ENCODE data around the gene ARL10.

ARL10 gene

DNA sequence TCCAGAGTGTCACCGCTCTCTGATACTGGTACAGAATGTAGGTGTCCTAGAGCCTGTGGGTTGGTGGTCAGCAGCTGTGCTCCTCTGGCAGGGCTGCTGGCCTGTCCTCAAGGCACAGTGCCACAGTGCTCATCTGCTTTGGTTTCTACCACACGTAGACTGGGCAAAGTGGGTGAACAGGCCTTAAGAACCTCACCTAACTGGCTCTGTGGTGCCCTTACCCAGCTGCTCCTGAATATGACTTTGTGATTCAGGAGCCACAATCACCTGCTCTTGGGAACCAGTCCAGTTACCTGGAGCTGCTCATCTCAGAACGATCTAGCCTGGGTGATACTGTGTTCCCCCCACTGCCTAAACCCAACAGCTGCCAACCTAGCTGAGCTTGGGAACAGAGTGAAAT is 16.7 kb downstream of the ARL10 start:
- Histone ChIP-seq H3K27ac (ENCODE audit: low read length) (no peak overlapping the region), H3K9me3 (ENCODE audit: control insufficient read depth, insufficient read depth, low read length) (no peaks in the 10 kb centered on the region), H3K4me3 (ENCODE audit: low read length) (no peak overlapping the region), H3K27me3 (ENCODE audit: control insufficient read depth, insufficient read depth, low read length) (no peaks in the 10 kb centered on the region), H3K36me3 (ENCODE audit: control insufficient read depth, insufficient read depth, low read length) (peaks cover 26% of the 10 kb centered on the region), H3K4me1 (ENCODE audit: control insufficient read depth, insufficient read depth, low read length) (no peaks in the 10 kb centered on the region)
- DNase-seq (ENCODE audit: low read depth, low spot score) = no peak
- no CpG with 5 or more reads among the region's 3 CpGs for WGBS (ENCODE audit: insufficient coverage, insufficient read length)

DNA sequence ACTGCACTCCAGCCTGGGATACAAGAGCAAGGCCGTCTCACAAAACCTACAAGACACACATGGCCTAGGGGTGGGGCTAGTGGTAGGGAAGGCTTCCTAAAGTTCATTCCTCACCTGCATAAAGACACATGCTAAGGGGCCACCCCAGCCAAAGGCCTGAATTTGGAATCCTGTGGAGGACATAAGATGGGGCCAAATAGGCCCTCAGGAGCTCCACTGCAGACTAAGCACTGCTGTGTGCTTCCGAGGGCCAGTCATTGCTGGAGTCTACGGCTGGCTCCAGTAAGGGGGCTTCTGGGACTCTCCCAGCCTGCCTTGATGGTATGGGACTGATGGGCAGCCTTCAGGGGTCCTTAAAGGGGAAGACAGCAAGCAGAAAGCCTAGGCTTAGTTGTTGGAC is 17.4 kb downstream of the ARL10 start:
- DNase-seq (ENCODE audit: low read depth, low spot score) = no peak
- peaks cover 26% of the 10 kb centered on the region for H3K36me3 ChIP-seq (ENCODE audit: control insufficient read depth, insufficient read depth, low read length)
- WGBS (ENCODE audit: insufficient coverage, insufficient read length) = no CpG with 5 or more reads among the region's 3 CpGs

DNA sequence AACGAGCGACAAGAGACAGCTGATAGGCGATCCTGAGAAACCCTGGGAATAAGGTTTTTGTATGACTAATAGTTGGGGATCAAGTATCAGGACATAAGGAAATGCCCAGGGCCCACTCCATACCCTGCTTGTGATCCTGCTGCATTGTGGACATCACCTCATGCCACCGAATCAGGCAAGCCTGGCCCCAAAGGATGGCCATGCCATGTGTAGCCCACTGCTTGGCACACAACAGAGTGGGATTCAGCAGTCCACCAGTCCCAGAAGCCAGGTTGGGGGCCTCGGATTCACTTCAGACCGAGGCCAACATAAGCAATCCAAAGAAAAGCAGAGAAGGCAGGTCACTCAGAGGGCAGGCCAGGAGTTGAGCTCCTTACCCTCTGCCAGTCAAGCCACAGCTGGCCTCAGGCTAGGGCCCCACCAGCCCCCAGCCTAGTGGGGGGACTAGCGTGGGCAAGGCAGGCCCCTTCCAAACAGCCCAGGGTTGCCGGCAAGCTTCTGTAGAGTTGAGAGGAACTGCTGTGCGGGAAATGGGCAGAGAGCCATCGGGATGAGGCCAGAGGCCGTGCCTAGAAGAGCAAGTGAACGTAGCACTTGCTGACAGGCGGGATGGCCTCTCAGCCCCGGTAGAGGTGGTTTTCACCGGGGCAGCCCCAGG is 18.1 kb downstream of the ARL10 start:
- no CpG with 5 or more reads among the region's 15 CpGs for WGBS (ENCODE audit: insufficient coverage, insufficient read length)
- Histone ChIP-seq H3K4me1 (ENCODE audit: control insufficient read depth, insufficient read depth, low read length) (no peaks in the 10 kb centered on the region), H3K4me3 (ENCODE audit: low read length) (no peak overlapping the region), H3K9me3 (ENCODE audit: control insufficient read depth, insufficient read depth, low read length) (no peaks in the 10 kb centered on the region), H3K36me3 (ENCODE audit: control insufficient read depth, insufficient read depth, low read length) (peaks cover 26% of the 10 kb centered on the region), H3K27ac (ENCODE audit: low read length) (no peak overlapping the region), H3K27me3 (ENCODE audit: control insufficient read depth, insufficient read depth, low read length) (no peaks in the 10 kb centered on the region)
- DNase-seq (ENCODE audit: low read depth, low spot score) = no peak

More for the DNA sequence above, 17.4 kb downstream of the ARL10 start:
- Histone ChIP-seq H3K27ac (ENCODE audit: low read length) (no peak overlapping the region), H3K4me3 (ENCODE audit: low read length) (no peak overlapping the region), H3K4me1 (ENCODE audit: control insufficient read depth, insufficient read depth, low read length) (no peaks in the 10 kb centered on the region), H3K27me3 (ENCODE audit: control insufficient read depth, insufficient read depth, low read length) (no peaks in the 10 kb centered on the region), H3K9me3 (ENCODE audit: control insufficient read depth, insufficient read depth, low read length) (no peaks in the 10 kb centered on the region)

DNA sequence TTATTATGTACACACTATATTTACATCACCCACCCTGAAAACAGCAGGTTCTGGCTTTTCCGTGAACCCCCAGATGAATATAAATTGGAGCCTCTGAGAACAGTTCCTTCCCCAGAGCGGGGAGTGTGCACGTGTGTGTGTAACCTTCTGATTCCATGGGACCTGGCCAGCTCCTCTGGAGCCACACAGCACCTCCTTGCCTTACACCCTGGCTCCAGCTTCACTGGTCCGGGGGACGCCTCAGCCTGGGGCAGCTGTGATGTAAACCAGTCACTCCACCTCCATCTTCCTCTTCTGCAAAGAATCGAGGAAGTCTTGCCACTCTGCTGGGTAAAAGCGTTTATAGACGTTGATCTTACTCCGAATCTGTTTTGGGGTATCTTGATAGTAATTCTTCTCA is 18.7 kb downstream of the ARL10 start:
- WGBS (ENCODE audit: insufficient coverage, insufficient read length) = no CpG with 5 or more reads among the region's 9 CpGs

DNA sequence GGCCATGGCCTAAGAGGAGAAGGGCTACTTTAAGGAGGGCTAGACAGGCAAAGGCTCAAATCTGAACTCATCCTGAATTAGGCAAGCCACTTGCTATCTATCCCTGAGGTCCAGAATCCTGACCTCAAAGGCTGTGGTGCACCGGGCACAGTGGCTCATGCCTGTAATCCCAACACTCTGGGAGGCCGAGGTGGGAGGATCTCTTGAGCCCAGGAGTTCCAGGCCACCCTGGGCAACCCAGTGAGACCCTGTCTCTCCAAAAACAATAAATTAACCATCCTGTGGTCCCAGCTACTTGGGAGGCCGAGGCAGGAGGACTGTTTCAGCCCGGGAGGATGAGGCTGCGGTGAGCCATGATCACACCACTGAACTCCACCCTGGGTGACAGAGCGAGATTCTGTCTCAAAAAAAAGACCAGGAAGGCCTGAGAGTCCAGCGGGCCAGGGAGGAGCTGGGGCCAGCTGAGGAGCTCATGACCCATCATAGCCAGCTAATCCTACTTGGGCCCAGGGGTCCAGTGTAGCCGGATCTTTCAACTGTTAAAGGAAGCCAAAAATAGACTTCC is 19.2 kb downstream of the ARL10 start:
- H3K27ac ChIP-seq (ENCODE audit: low read length) = no peak overlapping the region
- H3K4me1 ChIP-seq (ENCODE audit: control insufficient read depth, insufficient read depth, low read length) = no peaks in the 10 kb centered on the region
- no peaks in the 10 kb centered on the region for H3K9me3 ChIP-seq (ENCODE audit: control insufficient read depth, insufficient read depth, low read length)
- peaks cover 26% of the 10 kb centered on the region for H3K36me3 ChIP-seq (ENCODE audit: control insufficient read depth, insufficient read depth, low read length)
- H3K4me3 ChIP-seq (ENCODE audit: low read length) = no peak overlapping the region
- WGBS (ENCODE audit: insufficient coverage, insufficient read length) = no CpG with 5 or more reads among the region's 8 CpGs
- H3K27me3 ChIP-seq (ENCODE audit: control insufficient read depth, insufficient read depth, low read length) = no peaks in the 10 kb centered on the region
- DNase-seq (ENCODE audit: low read depth, low spot score) = no peak

More for the DNA sequence above, 18.7 kb downstream of the ARL10 start:
- H3K36me3 ChIP-seq (ENCODE audit: control insufficient read depth, insufficient read depth, low read length) = peaks cover 26% of the 10 kb centered on the region
- DNase-seq (ENCODE audit: low read depth, low spot score) = no peak
- no peak overlapping the region for H3K4me3 ChIP-seq (ENCODE audit: low read length)
- no peak overlapping the region for H3K27ac ChIP-seq (ENCODE audit: low read length)
- no peaks in the 10 kb centered on the region for H3K27me3 ChIP-seq (ENCODE audit: control insufficient read depth, insufficient read depth, low read length)
- no peaks in the 10 kb centered on the region for H3K4me1 ChIP-seq (ENCODE audit: control insufficient read depth, insufficient read depth, low read length)
- no peaks in the 10 kb centered on the region for H3K9me3 ChIP-seq (ENCODE audit: control insufficient read depth, insufficient read depth, low read length)

DNA sequence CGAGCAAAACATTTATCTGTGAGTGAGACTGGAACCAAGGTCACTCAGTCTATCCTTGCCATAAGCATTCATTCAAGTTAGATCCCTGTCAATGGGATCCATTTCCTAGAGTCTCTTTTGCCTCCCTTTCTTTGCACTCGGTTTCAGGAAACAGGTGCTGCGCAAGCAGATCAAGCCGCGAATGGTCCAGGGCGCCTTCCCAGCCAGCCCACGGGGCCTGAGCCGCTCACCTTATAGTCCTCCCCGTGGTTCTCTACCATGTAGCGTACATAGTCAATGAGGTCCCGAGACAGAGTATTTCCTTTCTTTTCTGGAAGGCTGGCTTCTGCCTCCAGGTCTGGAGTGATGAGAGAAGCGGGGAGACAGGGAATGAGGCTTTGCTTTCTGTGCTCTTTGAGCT is 19.7 kb downstream of the ARL10 start:
- no peaks in the 10 kb centered on the region for H3K9me3 ChIP-seq (ENCODE audit: control insufficient read depth, insufficient read depth, low read length)
- H3K4me3 ChIP-seq (ENCODE audit: low read length) = no peak overlapping the region
- peaks cover 26% of the 10 kb centered on the region for H3K36me3 ChIP-seq (ENCODE audit: control insufficient read depth, insufficient read depth, low read length)
- H3K27me3 ChIP-seq (ENCODE audit: control insufficient read depth, insufficient read depth, low read length) = no peaks in the 10 kb centered on the region
- DNase-seq (ENCODE audit: low read depth, low spot score) = no peak
- no CpG with 5 or more reads among the region's 12 CpGs for WGBS (ENCODE audit: insufficient coverage, insufficient read length)
- no peaks in the 10 kb centered on the region for H3K4me1 ChIP-seq (ENCODE audit: control insufficient read depth, insufficient read depth, low read length)
- H3K27ac ChIP-seq (ENCODE audit: low read length) = no peak overlapping the region

DNA sequence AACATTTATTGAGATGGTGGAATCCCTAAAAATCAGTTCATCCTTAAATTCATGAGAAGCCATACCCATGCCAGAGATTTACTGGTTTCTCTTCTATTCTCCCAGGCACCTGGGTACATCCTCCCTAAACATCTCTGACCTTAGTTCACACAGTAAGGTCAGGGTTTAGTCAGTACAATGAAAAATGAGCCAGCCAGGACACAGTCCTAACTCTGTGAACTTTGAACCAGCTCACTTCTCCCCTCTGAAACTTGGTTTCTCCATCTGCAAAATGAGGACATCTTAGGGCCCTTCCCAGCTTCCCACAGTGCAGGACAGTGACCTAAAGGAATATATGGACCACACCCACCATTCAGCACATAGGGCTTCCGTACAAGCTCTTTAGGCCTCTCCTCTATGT is 21.2 kb downstream of the ARL10 start:
- H3K4me3 ChIP-seq (ENCODE audit: low read length) = no peak overlapping the region

DNA sequence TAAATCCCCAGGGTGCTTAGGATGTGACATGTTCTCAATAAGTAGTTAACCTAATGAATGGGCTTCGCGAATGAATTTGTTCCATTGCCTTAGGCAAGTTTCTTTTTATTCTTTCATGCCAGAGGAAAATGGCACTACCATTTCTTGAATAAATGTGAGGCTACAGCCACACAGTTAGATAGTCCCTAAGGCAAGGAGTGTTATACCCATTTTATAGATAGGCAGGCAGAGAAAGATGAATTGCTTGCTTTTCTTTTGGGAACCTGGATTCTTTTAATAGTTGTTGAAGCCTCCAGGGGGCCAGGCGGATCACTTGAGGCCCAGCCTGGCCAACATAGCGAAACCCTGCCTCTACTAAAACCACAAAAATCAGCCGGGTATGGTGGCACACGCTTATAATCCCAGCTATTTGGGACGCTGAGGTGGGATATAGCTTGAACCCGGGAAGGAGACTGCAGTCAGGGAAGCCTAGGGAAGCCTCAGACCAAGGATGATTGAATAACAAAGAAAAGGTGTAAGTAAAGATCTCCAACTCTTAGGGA is 22.2 kb downstream of the ARL10 start:
- Histone ChIP-seq H3K9me3 (ENCODE audit: control insufficient read depth, insufficient read depth, low read length) (no peaks in the 10 kb centered on the region), H3K36me3 (ENCODE audit: control insufficient read depth, insufficient read depth, low read length) (peaks cover 26% of the 10 kb centered on the region), H3K4me1 (ENCODE audit: control insufficient read depth, insufficient read depth, low read length) (no peaks in the 10 kb centered on the region), H3K27me3 (ENCODE audit: control insufficient read depth, insufficient read depth, low read length) (no peaks in the 10 kb centered on the region), H3K4me3 (ENCODE audit: low read length) (peak overlapping the region; percentile 62; the same call in 1 of the 2 replicates), H3K27ac (ENCODE audit: low read length) (no peak overlapping the region)
- no peak for DNase-seq (ENCODE audit: low read depth, low spot score)
- WGBS (ENCODE audit: insufficient coverage, insufficient read length) = no CpG with 5 or more reads among the region's 8 CpGs

More for the DNA sequence above, 21.2 kb downstream of the ARL10 start:
- H3K4me1 ChIP-seq (ENCODE audit: control insufficient read depth, insufficient read depth, low read length) = no peaks in the 10 kb centered on the region
- no CpG with 5 or more reads among the region's 1 CpG for WGBS (ENCODE audit: insufficient coverage, insufficient read length)
- no peak overlapping the region for H3K27ac ChIP-seq (ENCODE audit: low read length)
- peaks cover 26% of the 10 kb centered on the region for H3K36me3 ChIP-seq (ENCODE audit: control insufficient read depth, insufficient read depth, low read length)
- no peak for DNase-seq (ENCODE audit: low read depth, low spot score)
- no peaks in the 10 kb centered on the region for H3K27me3 ChIP-seq (ENCODE audit: control insufficient read depth, insufficient read depth, low read length)
- H3K9me3 ChIP-seq (ENCODE audit: control insufficient read depth, insufficient read depth, low read length) = no peaks in the 10 kb centered on the region

DNA sequence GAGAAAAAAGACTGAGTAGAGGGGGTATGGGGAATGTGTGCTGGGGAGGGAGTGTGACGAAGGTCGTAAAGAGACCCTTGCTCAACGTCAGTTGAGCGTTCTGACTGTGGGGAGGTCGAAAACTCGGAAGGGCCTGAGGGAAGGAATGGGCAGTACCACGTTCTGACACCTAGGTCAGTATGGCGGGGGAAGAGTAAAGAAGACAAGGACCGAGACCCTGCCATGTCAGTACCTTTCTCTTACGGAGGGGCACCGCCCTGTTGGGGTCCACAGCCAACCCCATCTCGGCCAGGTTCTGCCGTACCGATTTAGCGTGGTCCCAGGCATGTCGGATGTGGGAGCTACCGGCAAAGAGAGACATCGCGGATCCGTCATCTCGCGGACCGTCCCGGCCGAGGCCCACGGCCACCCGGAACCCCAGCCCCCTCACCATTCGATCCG is 22.7 kb downstream of the ARL10 start:
- no peak overlapping the region for H3K27ac ChIP-seq (ENCODE audit: low read length)
- peak overlapping the region; percentile 62 for H3K4me3 ChIP-seq (ENCODE audit: low read length)
- H3K27me3 ChIP-seq (ENCODE audit: control insufficient read depth, insufficient read depth, low read length) = no peaks in the 10 kb centered on the region
- H3K36me3 ChIP-seq (ENCODE audit: control insufficient read depth, insufficient read depth, low read length) = peaks cover 22% of the 10 kb centered on the region
- no peaks in the 10 kb centered on the region for H3K9me3 ChIP-seq (ENCODE audit: control insufficient read depth, insufficient read depth, low read length)
- H3K4me1 ChIP-seq (ENCODE audit: control insufficient read depth, insufficient read depth, low read length) = no peaks in the 10 kb centered on the region
- no peak for DNase-seq (ENCODE audit: low read depth, low spot score)
- no CpG with 5 or more reads among the region's 29 CpGs for WGBS (ENCODE audit: insufficient coverage, insufficient read length)

DNA sequence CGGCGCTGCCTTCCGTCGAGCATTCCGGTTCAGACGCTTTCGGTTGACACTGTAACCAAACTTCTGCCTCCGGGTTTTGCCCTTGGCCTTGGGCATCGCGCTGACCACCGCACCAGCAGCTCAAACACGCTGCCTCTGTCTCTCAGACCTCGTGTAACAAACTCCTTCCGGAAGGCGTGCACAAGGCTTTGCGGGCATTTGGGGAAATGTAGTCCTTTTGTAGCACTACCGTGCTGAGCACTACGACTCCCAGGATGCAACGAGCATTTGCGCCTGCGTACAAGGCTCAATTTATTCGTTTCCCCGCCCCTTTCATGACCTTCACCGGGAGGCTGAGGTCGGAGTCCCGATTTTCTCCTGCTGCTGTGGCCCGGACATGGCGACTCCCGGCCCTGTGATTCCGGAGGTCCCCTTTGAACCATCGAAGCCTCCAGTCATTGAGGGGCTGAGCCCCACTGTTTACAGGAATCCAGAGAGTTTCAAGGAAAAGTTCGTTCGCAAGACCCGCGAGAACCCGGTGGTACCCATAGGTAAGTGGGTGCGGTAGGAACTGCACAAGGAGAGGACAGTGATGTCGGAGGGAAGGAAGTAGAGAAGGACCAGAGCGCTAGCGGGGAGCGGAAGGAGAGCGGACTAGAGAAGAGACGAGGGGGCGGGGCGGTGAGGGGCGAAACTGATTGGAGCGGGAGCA is 23.3 kb downstream of the ARL10 start, which contains the start of the genes HIGD2A and NOP16:
Gene HIGD2A, plus strand, starts transcription at position 308 of the 691 bp plus-strand sequence. Its CDS starts 69 bp downstream, at position 377.
Gene NOP16, minus strand, starts transcription at position 155 of the 691 bp plus-strand sequence. Its CDS starts 59 bp downstream, at position 96.
- peaks cover 16% of the 10 kb centered on the region for H3K36me3 ChIP-seq (ENCODE audit: control insufficient read depth, insufficient read depth, low read length)
- no CpG with 5 or more reads among the region's 47 CpGs for WGBS (ENCODE audit: insufficient coverage, insufficient read length)

More for the DNA sequence above, 23.3 kb downstream of the ARL10 start, which contains the start of the genes HIGD2A and NOP16:
- Histone ChIP-seq H3K27me3 (ENCODE audit: control insufficient read depth, insufficient read depth, low read length) (no peaks in the 10 kb centered on the region), H3K27ac (ENCODE audit: low read length) (no peak within 1 kb of the TSS), H3K4me3 (ENCODE audit: low read length) (peak within 1 kb of the TSS; percentile 78), H3K9me3 (ENCODE audit: control insufficient read depth, insufficient read depth, low read length) (no peaks in the 10 kb centered on the region), H3K4me1 (ENCODE audit: control insufficient read depth, insufficient read depth, low read length) (no peaks in the 10 kb centered on the region)
- DNase-seq (ENCODE audit: low read depth, low spot score) = peak; percentile 98
